Astrocyte of the spinal cord (primary cell): Measurements from ENCODE around the gene TOM1L2.

Source experiments
- DNase-seq: peaks from one replicate; pipeline ENCODE4 v3.0.0; 2011; ENCODE audit warnings: low read depth, low spot score
- H3K4me3 ChIP-seq: 2 replicates; pipeline ENCODE4 v1.5.1; 2011; ENCODE audit warnings: low read depth, mild to moderate bottlenecking, low read length, moderate library complexity
- CTCF ChIP-seq: IDR thresholded peaks from 2 replicates; pipeline ENCODE4 v1.5.1; 2012; ENCODE audit warnings: low read depth, mild to moderate bottlenecking, low read length, inconsistent platforms
- in situ Hi-C: cut with HindIII; loops from 2 replicates; pipeline ENCODE4 v1.10.0; 2017; ENCODE audit warnings: low sequenced_read_pairs

TOM1L2 gene

GRCh38 chr17:17985153-17985552, 13.0 kb upstream of the TOM1L2 start:
- in situ Hi-C loops: no loop called here
- TF ChIP-seq CTCF: no peak

GRCh38 chr17:17983776-17984175, 11.6 kb upstream of the TOM1L2 start:
- DNase-seq: no peak
- TF ChIP-seq CTCF: no peak
- no peak overlapping the region for H3K4me3 ChIP-seq
- in situ Hi-C loops: no loop called here

More at GRCh38 chr17:17985153-17985552, 13.0 kb upstream of the TOM1L2 start:
- no peak for DNase-seq
- H3K4me3 ChIP-seq: no peak overlapping the region

GRCh38 chr17:17983376-17983775, 11.2 kb upstream of the TOM1L2 start:
- TF ChIP-seq CTCF: no peak
- DNase-seq: no peak
- in situ Hi-C loops: no loop called here
- no peak overlapping the region for H3K4me3 ChIP-seq

GRCh38 chr17:17982801-17983200, 10.6 kb upstream of the TOM1L2 start:
- H3K4me3 ChIP-seq: no peak overlapping the region
- no peak for DNase-seq
- TF ChIP-seq CTCF: no peak
- in situ Hi-C loops: no loop called here

GRCh38 chr17:17981330-17981729, 9.1 kb upstream of the TOM1L2 start:
- DNase-seq: no peak
- TF ChIP-seq CTCF: no peak
- in situ Hi-C loops: no loop called here
- H3K4me3 ChIP-seq: no peak overlapping the region

GRCh38 chr17:17979778-17980177, 7.6 kb upstream of the TOM1L2 start:
- DNase-seq: no peak
- TF ChIP-seq CTCF: no peak
- in situ Hi-C loops: no loop called here
- no peak overlapping the region for H3K4me3 ChIP-seq
